ENCODE data around the gene PIP4P1. TPM values are rescaled to one million over a fixed set of nuclear protein-coding genes. Genes with fewer than 3 reads are reported as not detected.

PIP4P1 gene
- total RNA-seq, 1 donor from 2014 or later = 33.7 TPM

- no peak overlapping the region for H3K4me3 Mint-ChIP-seq
- H3K27ac Mint-ChIP-seq = no peak overlapping the region
- TF ChIP-seq, protein P1, sequence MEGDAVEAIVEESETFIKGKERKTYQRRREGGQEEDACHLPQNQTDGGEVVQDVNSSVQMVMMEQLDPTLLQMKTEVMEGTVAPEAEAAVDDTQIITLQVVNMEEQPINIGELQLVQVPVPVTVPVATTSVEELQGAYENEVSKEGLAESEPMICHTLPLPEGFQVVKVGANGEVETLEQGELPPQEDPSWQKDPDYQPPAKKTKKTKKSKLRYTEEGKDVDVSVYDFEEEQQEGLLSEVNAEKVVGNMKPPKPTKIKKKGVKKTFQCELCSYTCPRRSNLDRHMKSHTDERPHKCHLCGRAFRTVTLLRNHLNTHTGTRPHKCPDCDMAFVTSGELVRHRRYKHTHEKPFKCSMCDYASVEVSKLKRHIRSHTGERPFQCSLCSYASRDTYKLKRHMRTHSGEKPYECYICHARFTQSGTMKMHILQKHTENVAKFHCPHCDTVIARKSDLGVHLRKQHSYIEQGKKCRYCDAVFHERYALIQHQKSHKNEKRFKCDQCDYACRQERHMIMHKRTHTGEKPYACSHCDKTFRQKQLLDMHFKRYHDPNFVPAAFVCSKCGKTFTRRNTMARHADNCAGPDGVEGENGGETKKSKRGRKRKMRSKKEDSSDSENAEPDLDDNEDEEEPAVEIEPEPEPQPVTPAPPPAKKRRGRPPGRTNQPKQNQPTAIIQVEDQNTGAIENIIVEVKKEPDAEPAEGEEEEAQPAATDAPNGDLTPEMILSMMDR (IDR thresholded peaks at IDR 0.05; ENCODE audit: unreplicated experiment) = no peak
These were observed 38.3 kb downstream of the PIP4P1 start for GRCh38 chr14:20422886-20423285.

GRCh38 chr14:20421267-20421666 lies 40.0 kb downstream of the PIP4P1 start:
- H3K9me3 Mint-ChIP-seq = no peaks in the 10 kb centered on the region
- no peak overlapping the region for H3K27ac Mint-ChIP-seq
- TF ChIP-seq, protein P1 (IDR thresholded peaks at IDR 0.05; ENCODE audit: unreplicated experiment) = no peak
- no peak overlapping the region for H3K4me3 Mint-ChIP-seq
- no peaks in the 10 kb centered on the region for H3K36me3 Mint-ChIP-seq
- H3K27me3 Mint-ChIP-seq (ENCODE audit: low read depth) = peaks cover 3% of the 10 kb centered on the region
- peaks cover 7% of the 10 kb centered on the region for H3K4me1 Mint-ChIP-seq
- no peak for DNase-seq (ENCODE audit: low spot score in 2 of 2, unreplicated experiment in 2 of 2)

More at GRCh38 chr14:20422886-20423285, 38.3 kb downstream of the PIP4P1 start:
- H3K9me3 Mint-ChIP-seq = no peaks in the 10 kb centered on the region
- H3K36me3 Mint-ChIP-seq = no peaks in the 10 kb centered on the region
- H3K4me1 Mint-ChIP-seq = peaks cover under 1% of the 10 kb centered on the region
- DNase-seq (ENCODE audit: low spot score in 2 of 2, unreplicated experiment in 2 of 2) = no peak
- peaks cover 3% of the 10 kb centered on the region for H3K27me3 Mint-ChIP-seq (ENCODE audit: low read depth)

DNA sequence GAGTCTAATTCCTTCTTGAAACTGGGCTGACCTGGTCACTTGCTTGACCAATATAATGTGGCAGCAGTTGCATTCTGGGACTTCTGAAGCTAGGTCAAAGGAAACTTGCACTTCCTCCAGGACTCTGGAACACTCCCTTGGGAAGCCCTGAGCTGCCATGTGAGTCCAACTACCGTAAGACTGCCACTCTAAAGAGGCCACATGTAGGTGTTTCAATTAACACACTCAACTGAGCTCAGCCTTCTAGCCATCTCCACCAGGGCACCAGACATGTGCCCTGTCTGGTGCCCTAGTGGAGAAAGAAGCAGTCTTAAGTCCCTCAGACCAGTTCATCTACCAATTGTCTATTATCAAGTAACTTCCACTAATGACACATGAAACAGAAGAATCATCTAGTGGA lies 41.8 kb downstream of the PIP4P1 start:
- Mint-ChIP-seq H3K9me3 (no peaks in the 10 kb centered on the region), H3K4me3 (no peak overlapping the region), H3K27ac (no peak overlapping the region), H3K36me3 (no peaks in the 10 kb centered on the region), H3K27me3 (ENCODE audit: low read depth) (peaks cover 3% of the 10 kb centered on the region), H3K4me1 (peaks cover 7% of the 10 kb centered on the region)
- TF ChIP-seq, protein P1 (IDR thresholded peaks at IDR 0.05; ENCODE audit: unreplicated experiment) = no peak
- no peak for DNase-seq (ENCODE audit: low spot score in 2 of 2, unreplicated experiment in 2 of 2)

DNA sequence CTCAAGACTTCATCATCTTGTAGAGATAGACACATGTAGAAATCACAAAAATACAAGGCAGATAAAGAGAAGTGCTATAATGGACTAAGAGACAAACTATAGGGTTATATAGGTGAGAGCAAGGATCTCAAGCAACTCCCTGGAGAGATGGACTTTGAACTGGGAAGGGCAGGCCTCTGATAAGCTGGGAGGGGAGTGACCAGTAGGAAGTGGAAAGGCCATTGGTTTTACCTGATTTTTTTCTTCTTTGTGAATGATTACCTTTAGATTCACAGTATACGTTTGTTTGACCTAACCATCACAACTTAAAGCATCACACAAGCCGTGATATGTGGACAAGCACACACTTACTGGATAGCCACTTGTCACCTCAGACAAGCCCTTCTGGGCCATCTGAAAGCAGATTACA lies 42.7 kb downstream of the PIP4P1 start:
- H3K36me3 Mint-ChIP-seq = no peaks in the 10 kb centered on the region
- no peak overlapping the region for H3K27ac Mint-ChIP-seq
- TF ChIP-seq, protein P1 (IDR thresholded peaks at IDR 0.05; ENCODE audit: unreplicated experiment) = no peak
- no peak overlapping the region for H3K4me3 Mint-ChIP-seq
- peaks cover 11% of the 10 kb centered on the region for H3K4me1 Mint-ChIP-seq
- H3K9me3 Mint-ChIP-seq = no peaks in the 10 kb centered on the region
- H3K27me3 Mint-ChIP-seq (ENCODE audit: low read depth) = peaks cover 3% of the 10 kb centered on the region
- DNase-seq (ENCODE audit: low spot score in 2 of 2, unreplicated experiment in 2 of 2) = no peak

DNA sequence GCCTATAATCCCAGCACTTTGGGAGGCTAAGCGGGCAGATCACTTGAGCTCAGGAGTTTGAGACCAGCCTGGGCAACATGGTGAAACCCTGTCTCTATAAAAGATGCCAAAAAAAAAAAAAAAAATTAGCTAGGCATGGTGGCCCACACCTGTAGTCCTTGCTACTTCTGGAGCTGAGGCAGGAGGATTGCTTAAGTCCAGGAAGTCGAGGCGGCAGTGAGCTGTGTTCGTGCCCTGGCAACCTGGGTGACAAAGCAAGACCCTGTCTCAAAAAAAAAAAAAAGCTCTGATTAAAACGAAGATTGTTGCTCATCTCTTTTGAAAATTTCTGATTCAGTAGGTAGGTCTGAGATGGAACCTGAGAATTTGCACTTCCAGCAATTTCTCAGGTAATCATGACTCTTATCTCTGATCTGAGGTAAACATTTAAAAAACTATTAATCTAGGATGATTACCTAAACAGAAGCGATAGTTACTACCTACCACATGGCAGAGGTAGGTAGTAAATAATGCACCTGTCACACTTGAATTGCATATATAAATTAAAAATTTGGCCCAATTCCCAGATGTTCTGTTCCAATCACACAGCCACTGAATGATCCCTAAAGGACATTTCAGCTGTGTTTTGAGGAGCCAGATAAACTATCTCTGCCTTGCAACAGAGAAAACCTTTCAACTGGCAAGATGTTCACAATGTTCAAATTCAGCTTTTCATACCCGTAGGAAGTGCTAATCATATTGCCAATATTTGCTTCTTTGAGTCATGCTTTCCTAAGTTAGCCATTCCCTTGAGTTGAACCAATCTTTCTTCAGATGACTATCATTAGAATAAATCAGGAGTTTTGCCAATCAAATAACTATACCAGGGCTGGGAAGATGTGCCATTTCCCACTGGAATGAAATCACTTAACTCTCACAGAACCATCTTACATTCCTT lies 43.7 kb downstream of the PIP4P1 start:
- no peak overlapping the region for H3K4me3 Mint-ChIP-seq
- peaks cover 3% of the 10 kb centered on the region for H3K27me3 Mint-ChIP-seq (ENCODE audit: low read depth)
- TF ChIP-seq, protein P1 (IDR thresholded peaks at IDR 0.05; ENCODE audit: unreplicated experiment) = no peak
- peaks cover 14% of the 10 kb centered on the region for H3K4me1 Mint-ChIP-seq
- no peak for DNase-seq (ENCODE audit: low spot score in 2 of 2, unreplicated experiment in 2 of 2)
- no peaks in the 10 kb centered on the region for H3K36me3 Mint-ChIP-seq
- H3K27ac Mint-ChIP-seq = no peak overlapping the region
- no peaks in the 10 kb centered on the region for H3K9me3 Mint-ChIP-seq

All from mesothelial cell of epicardium (in vitro differentiated cells).